ENCODE data around the gene MRGPRX4. TPM values are rescaled to one million over a fixed set of nuclear protein-coding genes. Genes with fewer than 3 reads are reported as not detected.

Gene MRGPRX4
- total and polyA plus RNA-seq, 2 experiments from 2014 or later: not detected

GRCh38 chr11:18173225-18173866, 709 bp downstream of the MRGPRX4 start (continued):
- TF ChIP-seq, protein P1, sequence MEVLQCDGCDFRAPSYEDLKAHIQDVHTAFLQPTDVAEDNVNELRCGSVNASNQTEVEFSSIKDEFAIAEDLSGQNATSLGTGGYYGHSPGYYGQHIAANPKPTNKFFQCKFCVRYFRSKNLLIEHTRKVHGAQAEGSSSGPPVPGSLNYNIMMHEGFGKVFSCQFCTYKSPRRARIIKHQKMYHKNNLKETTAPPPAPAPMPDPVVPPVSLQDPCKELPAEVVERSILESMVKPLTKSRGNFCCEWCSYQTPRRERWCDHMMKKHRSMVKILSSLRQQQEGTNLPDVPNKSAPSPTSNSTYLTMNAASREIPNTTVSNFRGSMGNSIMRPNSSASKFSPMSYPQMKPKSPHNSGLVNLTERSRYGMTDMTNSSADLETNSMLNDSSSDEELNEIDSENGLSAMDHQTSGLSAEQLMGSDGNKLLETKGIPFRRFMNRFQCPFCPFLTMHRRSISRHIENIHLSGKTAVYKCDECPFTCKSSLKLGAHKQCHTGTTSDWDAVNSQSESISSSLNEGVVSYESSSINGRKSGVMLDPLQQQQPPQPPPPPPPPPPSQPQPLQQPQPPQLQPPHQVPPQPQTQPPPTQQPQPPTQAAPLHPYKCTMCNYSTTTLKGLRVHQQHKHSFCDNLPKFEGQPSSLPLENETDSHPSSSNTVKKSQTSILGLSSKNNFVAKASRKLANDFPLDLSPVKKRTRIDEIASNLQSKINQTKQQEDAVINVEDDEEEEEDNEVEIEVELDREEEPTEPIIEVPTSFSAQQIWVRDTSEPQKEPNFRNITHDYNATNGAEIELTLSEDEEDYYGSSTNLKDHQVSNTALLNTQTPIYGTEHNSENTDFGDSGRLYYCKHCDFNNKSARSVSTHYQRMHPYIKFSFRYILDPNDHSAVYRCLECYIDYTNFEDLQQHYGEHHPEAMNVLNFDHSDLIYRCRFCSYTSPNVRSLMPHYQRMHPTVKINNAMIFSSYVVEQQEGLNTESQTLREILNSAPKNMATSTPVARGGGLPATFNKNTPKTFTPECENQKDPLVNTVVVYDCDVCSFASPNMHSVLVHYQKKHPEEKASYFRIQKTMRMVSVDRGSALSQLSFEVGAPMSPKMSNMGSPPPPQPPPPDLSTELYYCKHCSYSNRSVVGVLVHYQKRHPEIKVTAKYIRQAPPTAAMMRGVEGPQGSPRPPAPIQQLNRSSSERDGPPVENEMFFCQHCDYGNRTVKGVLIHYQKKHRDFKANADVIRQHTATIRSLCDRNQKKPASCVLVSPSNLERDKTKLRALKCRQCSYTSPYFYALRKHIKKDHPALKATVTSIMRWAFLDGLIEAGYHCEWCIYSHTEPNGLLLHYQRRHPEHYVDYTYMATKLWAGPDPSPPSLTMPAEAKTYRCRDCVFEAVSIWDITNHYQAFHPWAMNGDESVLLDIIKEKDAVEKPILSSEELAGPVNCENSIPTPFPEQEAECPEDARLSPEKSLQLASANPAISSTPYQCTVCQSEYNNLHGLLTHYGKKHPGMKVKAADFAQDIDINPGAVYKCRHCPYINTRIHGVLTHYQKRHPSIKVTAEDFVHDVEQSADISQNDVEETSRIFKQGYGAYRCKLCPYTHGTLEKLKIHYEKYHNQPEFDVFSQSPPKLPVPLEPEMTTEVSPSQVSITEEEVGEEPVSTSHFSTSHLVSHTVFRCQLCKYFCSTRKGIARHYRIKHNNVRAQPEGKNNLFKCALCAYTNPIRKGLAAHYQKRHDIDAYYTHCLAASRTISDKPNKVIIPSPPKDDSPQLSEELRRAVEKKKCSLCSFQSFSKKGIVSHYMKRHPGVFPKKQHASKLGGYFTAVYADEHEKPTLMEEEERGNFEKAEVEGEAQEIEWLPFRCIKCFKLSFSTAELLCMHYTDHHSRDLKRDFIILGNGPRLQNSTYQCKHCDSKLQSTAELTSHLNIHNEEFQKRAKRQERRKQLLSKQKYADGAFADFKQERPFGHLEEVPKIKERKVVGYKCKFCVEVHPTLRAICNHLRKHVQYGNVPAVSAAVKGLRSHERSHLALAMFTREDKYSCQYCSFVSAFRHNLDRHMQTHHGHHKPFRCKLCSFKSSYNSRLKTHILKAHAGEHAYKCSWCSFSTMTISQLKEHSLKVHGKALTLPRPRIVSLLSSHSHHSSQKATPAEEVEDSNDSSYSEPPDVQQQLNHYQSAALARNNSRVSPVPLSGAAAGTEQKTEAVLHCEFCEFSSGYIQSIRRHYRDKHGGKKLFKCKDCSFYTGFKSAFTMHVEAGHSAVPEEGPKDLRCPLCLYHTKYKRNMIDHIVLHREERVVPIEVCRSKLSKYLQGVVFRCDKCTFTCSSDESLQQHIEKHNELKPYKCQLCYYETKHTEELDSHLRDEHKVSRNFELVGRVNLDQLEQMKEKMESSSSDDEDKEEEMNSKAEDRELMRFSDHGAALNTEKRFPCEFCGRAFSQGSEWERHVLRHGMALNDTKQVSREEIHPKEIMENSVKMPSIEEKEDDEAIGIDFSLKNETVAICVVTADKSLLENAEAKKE (CRISPR knock-in tag; IDR thresholded peaks at IDR 0.05): no peak
- TF ChIP-seq ETS1 (IDR thresholded peaks at IDR 0.05) (no peak), POLR2AphosphoS5 (IDR thresholded peaks at IDR 0.05; ENCODE audit: low read depth) (no peak)
- TF ChIP-seq, protein P2, sequence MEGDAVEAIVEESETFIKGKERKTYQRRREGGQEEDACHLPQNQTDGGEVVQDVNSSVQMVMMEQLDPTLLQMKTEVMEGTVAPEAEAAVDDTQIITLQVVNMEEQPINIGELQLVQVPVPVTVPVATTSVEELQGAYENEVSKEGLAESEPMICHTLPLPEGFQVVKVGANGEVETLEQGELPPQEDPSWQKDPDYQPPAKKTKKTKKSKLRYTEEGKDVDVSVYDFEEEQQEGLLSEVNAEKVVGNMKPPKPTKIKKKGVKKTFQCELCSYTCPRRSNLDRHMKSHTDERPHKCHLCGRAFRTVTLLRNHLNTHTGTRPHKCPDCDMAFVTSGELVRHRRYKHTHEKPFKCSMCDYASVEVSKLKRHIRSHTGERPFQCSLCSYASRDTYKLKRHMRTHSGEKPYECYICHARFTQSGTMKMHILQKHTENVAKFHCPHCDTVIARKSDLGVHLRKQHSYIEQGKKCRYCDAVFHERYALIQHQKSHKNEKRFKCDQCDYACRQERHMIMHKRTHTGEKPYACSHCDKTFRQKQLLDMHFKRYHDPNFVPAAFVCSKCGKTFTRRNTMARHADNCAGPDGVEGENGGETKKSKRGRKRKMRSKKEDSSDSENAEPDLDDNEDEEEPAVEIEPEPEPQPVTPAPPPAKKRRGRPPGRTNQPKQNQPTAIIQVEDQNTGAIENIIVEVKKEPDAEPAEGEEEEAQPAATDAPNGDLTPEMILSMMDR (conservative IDR thresholded peaks at IDR 0.05; ENCODE audit: low read depth in 2 of 2): no peak

- H3K4me3 Mint-ChIP-seq: no peak overlapping the region
- no peaks in the 10 kb centered on the region; the same call in 1 of the 2 replicates for H3K4me1 ChIP-seq (ENCODE audit: insufficient read depth)
- no peak overlapping the region for H3K27ac Mint-ChIP-seq
- no peaks in the 10 kb centered on the region for H3K27me3 ChIP-seq (ENCODE audit: insufficient read depth)
- no peaks in the 10 kb centered on the region for H3K36me3 ChIP-seq (ENCODE audit: insufficient read depth)
- no peaks in the 10 kb centered on the region for H3K36me3 Mint-ChIP-seq (ENCODE audit: low read depth)
- H3K4me2 ChIP-seq: no peak overlapping the region
- no peaks in the 10 kb centered on the region for H3K27me3 Mint-ChIP-seq (ENCODE audit: insufficient read depth, low read depth, poor library complexity)
- H3K9me3 Mint-ChIP-seq: no peaks in the 10 kb centered on the region
- no peaks in the 10 kb centered on the region for H3K79me2 ChIP-seq (replicated peaks; ENCODE audit: insufficient read depth)
- no peaks in the 10 kb centered on the region for H3F3A ChIP-seq (replicated peaks; ENCODE audit: low read depth)
- H3K4me1 Mint-ChIP-seq: peaks cover 12% of the 10 kb centered on the region; the same call in 2 of the 3 replicates
- no peaks in the 10 kb centered on the region for H4K20me1 ChIP-seq (replicated peaks; ENCODE audit: insufficient read depth)
- no peak overlapping the region for H3K27ac ChIP-seq (ENCODE audit: low read depth)
- H2AFZ ChIP-seq: no peak overlapping the region
- ATAC-seq (no peak), DNase-seq (ENCODE audit: low spot score) (no peak)
- H3K4me3 ChIP-seq: no peak overlapping the region
- H3K9me2 ChIP-seq (ENCODE audit: insufficient read depth): no peaks in the 10 kb centered on the region
- TF ChIP-seq EZH2phosphoT487 (IDR thresholded peaks at IDR 0.05; ENCODE audit: unreplicated experiment) (no peak), STAT1 (IDR thresholded peaks at IDR 0.05; ENCODE audit: unreplicated experiment) (no peak), ZNF331 (CRISPR knock-in tag; IDR thresholded peaks at IDR 0.05; ENCODE audit: low read depth) (no peak), ETS1 (IDR thresholded peaks at IDR 0.05) (no peak)
Measured at GRCh38 chr11:18188796-18189195, 16.2 kb downstream of the MRGPRX4 start.
